HepG2 (cell line): ENCODE results near the gene TMEM134. TPM values are rescaled to one million over a fixed set of nuclear protein-coding genes. Genes with fewer than 3 reads are reported as not detected.

Experiments
- DMAP1 ChIP-seq: IDR thresholded peaks from 2 replicates; pipeline ENCODE4 v1.6.1; 2016
- GABPA ChIP-seq, 2 experiments: IDR thresholded peaks; 2 replicates each; pipeline ENCODE4 v1.6.1; 2011 to 2016; ENCODE audit warnings: low read depth in 2 of 2, low read length in 1 of 2, missing biosample characterization in 1 of 2, missing genetic modification characterization in 1 of 2
- HNRNPLL ChIP-seq: fragments of 200-400 bp; formaldehyde crosslinking; IDR thresholded peaks from 2 replicates; pipeline ENCODE4 v1.6.1; 2017; ENCODE audit warnings: mild to moderate bottlenecking, low read depth, low read length; ENCODE audit not compliant: poor library complexity, severe bottlenecking
- HOXA5 ChIP-seq: sonication (generic); formaldehyde crosslinking; IDR thresholded peaks from 2 replicates; pipeline ENCODE4 v1.4.0; 2020; ENCODE audit warnings: missing genetic modification reagents
- JUNB ChIP-seq: sonication (generic); formaldehyde crosslinking; IDR thresholded peaks from 2 replicates; pipeline ENCODE4 v1.8.0; 2022; ENCODE audit warnings: missing genetic modification reagents, mild to moderate bottlenecking, borderline replicate concordance
- MAFG ChIP-seq: sonication (generic); formaldehyde crosslinking; IDR thresholded peaks from 2 replicates; pipeline ENCODE4 v1.5.1; 2020; ENCODE audit warnings: mild to moderate bottlenecking, missing genetic modification reagents
- NFAT5 ChIP-seq: sonication (generic); formaldehyde crosslinking; IDR thresholded peaks from 2 replicates; pipeline ENCODE4 v1.4.0; 2020; ENCODE audit warnings: missing genetic modification reagents
- SIN3B ChIP-seq: fragments of 150-350 bp; IDR thresholded peaks from 2 replicates; pipeline ENCODE4 v1.6.1; 2014; ENCODE audit warnings: low read length
- YY1 ChIP-seq: IDR thresholded peaks from 2 replicates; pipeline ENCODE4 v1.6.1; 2011; ENCODE audit warnings: low read length, low read depth, moderate library complexity, mild to moderate bottlenecking; ENCODE audit not compliant: insufficient read depth, insufficient replicate concordance
- ZNF143 ChIP-seq: sonication (generic); formaldehyde crosslinking; IDR thresholded peaks from 2 replicates; pipeline ENCODE4 v1.4.0; 2020; ENCODE audit warnings: missing genetic modification reagents
- ZNF180 ChIP-seq: sonication (generic); formaldehyde crosslinking; IDR thresholded peaks from 2 replicates; pipeline ENCODE4 v1.4.0; 2020; ENCODE audit warnings: low read depth, missing genetic modification reagents, borderline replicate concordance
- ZNF205 ChIP-seq: IDR thresholded peaks from 2 replicates; pipeline ENCODE4 v1.6.1; 2018; ENCODE audit warnings: missing biosample characterization, missing genetic modification reagents
- ZNF296 ChIP-seq: sonication (generic); formaldehyde crosslinking; conservative IDR thresholded peaks from 2 replicates; pipeline ENCODE4 v1.5.0; 2020; ENCODE audit warnings: mild to moderate bottlenecking, missing genetic modification reagents
- ZNF367 ChIP-seq: sonication (generic); formaldehyde crosslinking; IDR thresholded peaks from 2 replicates; pipeline ENCODE4 v1.4.0; 2020; ENCODE audit warnings: missing genetic modification reagents, borderline replicate concordance
- ZNF460 ChIP-seq: sonication (generic); formaldehyde crosslinking; IDR thresholded peaks from 2 replicates; pipeline ENCODE4 v1.5.1; 2020; ENCODE audit warnings: missing genetic modification reagents, mild to moderate bottlenecking, borderline replicate concordance
- ZNF543 ChIP-seq: sonication (generic); formaldehyde crosslinking; IDR thresholded peaks from 2 replicates; pipeline ENCODE4 v1.4.0; 2020; ENCODE audit warnings: mild to moderate bottlenecking, missing genetic modification reagents
- ZNF646 ChIP-seq: sonication (generic); formaldehyde crosslinking; IDR thresholded peaks from 2 replicates; pipeline ENCODE4 v1.9.0; 2021; ENCODE audit warnings: mild to moderate bottlenecking, missing genetic modification reagents
- ZNF670 ChIP-seq: sonication (generic); formaldehyde crosslinking; IDR thresholded peaks from 2 replicates; pipeline ENCODE4 v1.8.0; 2022; ENCODE audit warnings: mild to moderate bottlenecking, missing genetic modification reagents, borderline replicate concordance
- polyA plus RNA-seq, 8 experiments: library from polyadenylated mRNA; depleted of rRNA in 3 of 8; stranded (reverse) in 7 of 8; unstranded in 1 of 8; fragments of >200 nt; fragmentation: Illumina TruSeq in 4 of 8; extraction: Trizol in 4 of 8; gene quantifications; 2 replicates each; pipeline versions ENCODE4 v1.2.1 to v1.2.3, GENCODE V29; 2011 to 2016; ENCODE audit warnings: low read depth in 4 of 8, missing spikeins in 1 of 8, mixed read lengths in 1 of 8; ENCODE audit not compliant: insufficient read depth in 1 of 8
- total RNA-seq, 5 experiments: library from RNA; depleted of rRNA; stranded (reverse); fragments of >200 nt; fragmentation: Illumina TruSeq; extraction: Trizol; gene quantifications; 2 replicates each; pipeline ENCODE4 v1.2.3, GENCODE V29; 2016; ENCODE audit warnings: low read depth in 1 of 5

The TMEM134 gene
- total and polyA plus RNA-seq, 2 of the 13 experiments (the other 11 are each of a cell fraction or from before 2014, with no cell fraction given): 6.9 to 26.9 TPM

- no peak for TF ChIP-seq NFAT5 (CRISPR knock-in tag)
- TF ChIP-seq ZNF460 (CRISPR knock-in tag): no peak
- TF ChIP-seq ZNF205 (CRISPR knock-in tag): no peak
- TF ChIP-seq ZNF296 (CRISPR knock-in tag): no peak
- no peak for TF ChIP-seq YY1
- TF ChIP-seq ZNF646: no peak
- TF ChIP-seq ZNF670 (CRISPR knock-in tag): no peak
- TF ChIP-seq ZNF543 (CRISPR knock-in tag): no peak
- TF ChIP-seq ZNF367 (CRISPR knock-in tag): no peak
- peak; percentile 18; the same call in 1 of the 2 replicates for TF ChIP-seq ZNF143
- no peak for TF ChIP-seq JUNB (CRISPR knock-in tag)
- peak; percentile 48; the same call in 1 of the 2 replicates for TF ChIP-seq DMAP1 (CRISPR knock-in tag)
- no peak for TF ChIP-seq ZNF180 (CRISPR knock-in tag)
- TF ChIP-seq MAFG (CRISPR knock-in tag): no peak
- TF ChIP-seq HNRNPLL: peak; percentile 59
- no peak for TF ChIP-seq SIN3B
- peak; percentile 12; the same call in 1 of the 2 replicates for TF ChIP-seq HOXA5 (CRISPR knock-in tag)
- no peak for TF ChIP-seq GABPA (IDR thresholded peaks at IDR 0.05; ENCODE audit: low read depth, low read length)
- peak; percentile 85 for TF ChIP-seq GABPA (CRISPR knock-in tag; IDR thresholded peaks at IDR 0.05; ENCODE audit: low read depth)
Measured at GRCh38 chr11:67507864-67508485, 38.9 kb upstream of the TMEM134 start, which contains the start of gene CDK2AP2 (continued).
